MCF 10A (cell line): ENCODE measurements around the gene FAM89A. TPM values are rescaled to one million over a fixed set of nuclear protein-coding genes. Genes with fewer than 3 reads are reported as not detected.

ENCODE experiments used
- Bru-seq: library from RNA; stranded (reverse); fragments of 400-500 nt; gene quantifications from one replicate; lab custom pipeline; 2021; lab: Mats Ljungman, UMichigan
- BruChase-seq, 2 experiments: library from RNA; stranded (reverse); fragments of 400-500 nt; gene quantifications; one replicate each; lab custom pipeline; 2021; lab: Mats Ljungman, UMichigan
- BruUV-seq: library from RNA; stranded (reverse); fragments of 400-500 nt; replicated peaks from 2 replicates; lab custom pipeline; 2021; lab: Mats Ljungman, UMichigan
- CTCF ChIA-PET: fragments of 300-600 bp; sonication (Branson Sonifier 250); formaldehyde crosslinking; extraction: SDS; loops from one replicate; lab custom pipeline; 2021; ENCODE audit warnings: antibody characterized with exemption, inconsistent platforms; lab: Yijun Ruan, JAX
- POLR2A ChIA-PET: fragments of 300-600, 350-650 bp; sonication (Branson Sonifier 250); formaldehyde crosslinking; extraction: SDS; loops from one replicate; lab custom pipeline; 2020; ENCODE audit warnings: antibody characterized with exemption, inconsistent platforms; lab: Yijun Ruan, JAX
- DNase-seq: peaks from one replicate; pipeline ENCODE4 v3.0.0-alpha.2; 2018; ENCODE audit not compliant: unreplicated experiment
- H3K27ac Mint-ChIP-seq: one replicate; pipeline ENCODE4 v1.8.0; 2022; ENCODE audit warnings: mild to moderate bottlenecking, low read depth, mixed read lengths; ENCODE audit not compliant: unreplicated experiment
- H3K27me3 Mint-ChIP-seq: one replicate; pipeline ENCODE4 v1.8.0; 2022; ENCODE audit warnings: mixed read lengths; ENCODE audit not compliant: insufficient read depth, unreplicated experiment
- H3K36me3 Mint-ChIP-seq: one replicate; pipeline ENCODE4 v1.8.0; 2022; ENCODE audit warnings: mild to moderate bottlenecking, moderate library complexity, mixed read lengths; ENCODE audit not compliant: insufficient read depth, unreplicated experiment
- H3K4me1 Mint-ChIP-seq: one replicate; pipeline ENCODE4 v1.8.0; 2022; ENCODE audit warnings: mixed read lengths; ENCODE audit not compliant: insufficient read depth, unreplicated experiment
- H3K4me3 Mint-ChIP-seq: one replicate; pipeline ENCODE4 v1.8.0; 2022; ENCODE audit warnings: mild to moderate bottlenecking, moderate library complexity, mixed read lengths; ENCODE audit not compliant: unreplicated experiment
- H3K9me3 Mint-ChIP-seq: one replicate; pipeline ENCODE4 v1.8.0; 2022; ENCODE audit warnings: mixed read lengths; ENCODE audit not compliant: unreplicated experiment
- CTCF ChIP-seq: fragments of 200-600 bp; IDR thresholded peaks from one replicate; pipeline ENCODE4 v1.8.0; 2022; ENCODE audit warnings: antibody characterized with exemption, mild to moderate bottlenecking; ENCODE audit not compliant: unreplicated experiment
- intact Hi-C: fragments of 100-400 bp; cut with micrococcal nuclease; formaldehyde crosslinking; loops from 2 replicates; pipeline ENCODE4 v1.14.1; 2022
- long read RNA-seq: library from polyadenylated mRNA; stranded (forward); transcript quantifications from one replicate; pipeline ENCODE4 v2.0.0, GENCODE V29; 2022
- total RNA-seq: library from RNA; stranded (reverse); gene quantifications from 2 replicates; pipeline ENCODE4 v1.2.3, GENCODE V29; 2022

Gene FAM89A
- total RNA-seq (25.2 and 29.2 TPM in 2 replicates), Bru-seq, nascent RNA (percentile 72 among the genes with signal in this experiment), BruChase-seq, experiment 1, labeled RNA remaining after a 6-hour chase (percentile 73 among the genes with signal in this experiment), BruChase-seq, experiment 2, labeled RNA remaining after a 2-hour chase (percentile 72 among the genes with signal in this experiment)
- long read RNA-seq, transcript FAM89A-201 (2 exons, 1,495 nt), result major isoform, 97 of 100 reads
- long read RNA-seq, partial matches to known transcripts, result 0 of 100 reads
- long read RNA-seq, other reads (novel, unspliced or antisense), result 3 of 100 reads

DNA sequence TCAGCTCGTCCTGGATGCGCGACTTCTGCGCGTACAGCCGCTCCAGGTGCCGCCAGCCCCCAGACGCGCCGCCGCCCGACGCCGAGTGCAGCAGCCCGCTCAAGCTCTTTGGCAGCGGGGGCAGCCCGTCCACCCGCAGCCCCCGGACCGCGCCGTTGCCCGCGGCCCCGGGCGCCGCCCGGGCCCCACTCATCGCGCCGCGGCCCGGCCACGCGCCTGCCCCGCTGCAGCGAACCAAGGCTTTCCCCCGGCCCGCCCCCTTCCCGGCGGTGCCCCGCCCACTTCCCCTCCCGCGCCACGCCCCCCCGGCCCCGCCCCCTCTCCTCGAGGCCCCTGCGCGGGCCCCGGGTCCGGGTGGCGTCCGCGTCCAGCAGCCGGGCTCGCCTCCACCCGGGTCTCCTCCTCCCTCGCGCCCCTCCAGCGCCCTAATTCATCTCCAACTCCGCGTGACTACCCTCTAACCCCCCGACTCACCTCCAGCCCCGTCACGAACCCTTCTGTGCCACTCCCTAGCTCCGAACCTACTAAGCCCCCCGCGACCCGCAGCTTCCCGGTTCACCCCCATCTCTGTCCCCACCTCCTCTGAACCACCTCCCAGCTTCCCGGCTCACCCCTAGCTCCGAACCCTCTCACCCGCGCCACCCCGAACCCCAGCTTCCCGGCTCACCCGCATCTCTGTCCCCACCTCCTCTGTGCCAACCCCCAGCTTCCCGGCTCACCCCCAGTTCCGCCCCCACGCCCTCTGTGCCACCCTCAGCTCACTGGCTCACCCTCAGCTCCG, at the start of gene FAM89A:
Gene FAM89A (minus strand): TSS at position 236 of the 781 bp plus-strand sequence. CDS start 43 bp downstream, at position 193.
- H3K9me3 Mint-ChIP-seq, result no peaks in the 10 kb centered on the region
- TF ChIP-seq CTCF, result no peak
- ChIA-PET CTCF (interaction anchor here (0.6 to 1.3 kb wide), 6 partner anchors 9 to 786 kb away, joined by 3 to 8 read pairs (median 4); no protein-coding TSS in a partner anchor), POLR2A (interaction anchor here (0.6 to 4.7 kb wide), 23 partner anchors 10 to 298 kb away, joined by 3 to 31 read pairs (median 5); partner anchors contain the start of genes ARV1, EXOC8, SPRTN and TTC13)
- no peaks in the 10 kb centered on the region for H3K4me1 Mint-ChIP-seq
- BruUV-seq, result no TSS peak
- H3K27me3 Mint-ChIP-seq, result peaks cover 7% of the 10 kb centered on the region
- H3K36me3 Mint-ChIP-seq, result no peaks in the 10 kb centered on the region
- DNase-seq, result peak; percentile 62
- intact Hi-C loops, result no loop called here
- peak within 1 kb of the TSS; percentile 77 for H3K4me3 Mint-ChIP-seq
- no peak within 1 kb of the TSS for H3K27ac Mint-ChIP-seq

DNA sequence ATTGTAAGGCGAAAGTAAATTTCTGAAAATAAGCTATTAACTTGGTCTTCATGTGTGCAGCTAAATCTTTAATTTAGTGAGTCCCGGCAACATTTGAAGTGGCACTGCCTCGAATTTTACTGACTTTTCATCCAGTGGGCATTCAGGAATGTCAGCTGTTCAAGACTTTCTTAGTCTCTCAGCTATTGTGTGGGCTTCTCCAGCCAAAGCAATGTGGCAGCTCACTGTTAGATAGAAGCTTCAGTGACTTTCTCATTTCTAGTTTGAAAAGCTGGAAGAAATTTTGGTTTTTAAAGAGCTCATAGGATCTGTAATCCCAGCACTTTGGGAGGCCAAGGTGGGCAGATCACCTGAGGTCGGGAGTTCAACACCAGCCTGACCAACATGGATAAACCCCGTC, 44.3 kb upstream of the FAM89A start:
- H3K9me3 Mint-ChIP-seq, result peaks cover 7% of the 10 kb centered on the region
- no peaks in the 10 kb centered on the region for H3K36me3 Mint-ChIP-seq
- POLR2A ChIA-PET, result interaction anchor here (1.5 to 1.8 kb wide), 3 partner anchors 15 to 45 kb away, joined by 6 to 7 read pairs (median 6); partner anchors contain the start of gene FAM89A
- H3K4me1 Mint-ChIP-seq, result no peaks in the 10 kb centered on the region
- H3K4me3 Mint-ChIP-seq, result no peak overlapping the region
- TF ChIP-seq CTCF, result no peak
- CTCF ChIA-PET, result interaction anchor here (0.6 to 1.1 kb wide), 3 partner anchors 104 to 518 kb away, joined by 3 to 6 read pairs (median 3); no protein-coding TSS in a partner anchor
- intact Hi-C loops, result no loop called here
- H3K27ac Mint-ChIP-seq, result no peak overlapping the region
- peaks cover 66% of the 10 kb centered on the region for H3K27me3 Mint-ChIP-seq
- no TSS peak for BruUV-seq
- no peak for DNase-seq

GRCh38 chr1:231079163-231079562, 39.1 kb upstream of the FAM89A start:
- ChIA-PET CTCF (no interaction called here), POLR2A (no interaction called here)
- no TSS peak for BruUV-seq
- no peaks in the 10 kb centered on the region for H3K36me3 Mint-ChIP-seq
- no peak for TF ChIP-seq CTCF
- intact Hi-C loops, result no loop called here
- H3K27me3 Mint-ChIP-seq, result peaks cover 54% of the 10 kb centered on the region
- H3K9me3 Mint-ChIP-seq, result peaks cover 7% of the 10 kb centered on the region
- H3K4me3 Mint-ChIP-seq, result no peak overlapping the region
- H3K27ac Mint-ChIP-seq, result no peak overlapping the region
- H3K4me1 Mint-ChIP-seq, result no peaks in the 10 kb centered on the region
- DNase-seq, result no peak

GRCh38 chr1:231078250-231078649, 38.2 kb upstream of the FAM89A start:
- BruUV-seq, result no TSS peak
- POLR2A ChIA-PET, result no interaction called here
- no peaks in the 10 kb centered on the region for H3K4me1 Mint-ChIP-seq
- CTCF ChIA-PET, result no interaction called here
- no peaks in the 10 kb centered on the region for H3K36me3 Mint-ChIP-seq
- TF ChIP-seq CTCF, result no peak
- peaks cover 7% of the 10 kb centered on the region for H3K9me3 Mint-ChIP-seq
- H3K27me3 Mint-ChIP-seq, result peaks cover 54% of the 10 kb centered on the region
- DNase-seq, result no peak
- intact Hi-C loops, result no loop called here
- H3K27ac Mint-ChIP-seq, result no peak overlapping the region
- no peak overlapping the region for H3K4me3 Mint-ChIP-seq
